Umbilical cord (tissue), 2 donors: Measurements from ENCODE around the gene IFT57. TPM values are rescaled to one million over a fixed set of nuclear protein-coding genes. Genes with fewer than 3 reads are reported as not detected.

Experiments used
- DNase-seq: peaks from one replicate; pipeline ENCODE4 v3.0.0-alpha.2; 2015; ENCODE audit warnings: low spot score
- total RNA-seq: library from RNA; depleted of rRNA; stranded (reverse); fragments of >200 nt; gene quantifications from one replicate; pipeline ENCODE4 v1.2.3, GENCODE V29; 2014; ENCODE audit warnings: low replicate concordance; ENCODE audit not compliant: insufficient read depth

The IFT57 gene
- total RNA-seq, 1 donor from 2014 or later, result 56.8 TPM

DNA sequence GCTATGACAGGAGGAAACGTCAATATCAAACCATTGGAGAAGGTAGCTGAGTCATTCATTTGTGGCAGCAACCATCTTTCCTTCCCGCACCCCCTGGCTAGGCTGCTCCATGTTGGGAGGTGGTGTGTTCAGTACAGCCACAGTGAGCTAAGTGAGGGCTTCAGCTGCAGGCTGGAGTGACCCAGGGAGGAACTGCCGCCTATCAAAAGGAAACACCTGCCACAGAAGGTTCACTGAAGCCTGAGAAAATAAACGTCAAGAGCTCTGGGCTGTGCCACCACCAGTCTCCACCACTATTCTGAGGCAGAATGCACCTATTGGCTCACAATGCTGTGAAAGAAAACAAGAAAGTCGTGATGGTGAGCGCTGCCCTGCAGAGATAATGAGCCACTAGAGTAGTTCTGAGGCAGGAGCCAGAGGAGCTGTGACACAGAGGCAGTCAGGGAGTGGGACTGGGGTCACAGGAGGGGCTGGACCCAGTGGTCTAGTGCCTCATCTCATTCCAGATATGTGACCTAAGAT lies 96.6 kb downstream of the IFT57 start:
- peak; percentile 32 for DNase-seq

DNA sequence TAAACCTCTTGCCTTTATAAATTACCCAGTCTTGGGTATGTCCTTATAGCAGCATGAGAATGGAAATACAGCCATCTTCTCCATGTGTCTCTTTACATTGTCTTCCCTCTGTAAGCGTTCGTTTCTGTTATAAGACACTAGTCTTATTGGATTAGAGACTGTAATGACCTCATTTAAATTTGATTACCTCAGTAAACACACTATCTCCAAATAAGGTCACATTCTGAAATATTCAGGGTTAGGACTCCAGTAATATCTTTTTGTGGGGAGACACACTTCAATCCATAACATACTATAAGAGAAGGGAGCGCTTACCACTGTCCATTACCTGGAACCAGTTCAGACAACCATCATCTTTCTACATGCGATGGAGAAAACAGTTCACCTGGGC lies 97.1 kb downstream of the IFT57 start:
- no peak for DNase-seq

GRCh38 chr3:108124337-108125152 lies 97.7 kb downstream of the IFT57 start:
- no peak for DNase-seq

DNA sequence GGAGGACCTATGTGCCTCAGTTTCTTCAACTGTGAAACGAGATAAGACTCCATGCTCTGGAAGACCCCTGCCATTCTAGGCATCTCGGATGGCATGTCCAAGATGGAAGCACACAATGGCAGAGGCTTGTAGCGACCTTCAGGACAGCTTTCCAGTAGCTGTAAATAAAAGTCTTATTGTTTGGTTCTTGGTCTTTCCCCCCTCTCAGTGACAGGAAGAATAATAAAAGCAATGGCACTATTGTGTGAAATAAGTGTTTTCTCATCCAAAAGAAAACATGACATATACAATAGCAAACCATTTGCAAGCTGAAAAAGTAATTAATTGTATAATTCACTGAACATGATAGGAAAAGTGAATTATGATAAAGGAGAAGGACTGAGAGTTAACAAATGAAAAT lies 98.9 kb downstream of the IFT57 start:
- DNase-seq, result no peak

DNA sequence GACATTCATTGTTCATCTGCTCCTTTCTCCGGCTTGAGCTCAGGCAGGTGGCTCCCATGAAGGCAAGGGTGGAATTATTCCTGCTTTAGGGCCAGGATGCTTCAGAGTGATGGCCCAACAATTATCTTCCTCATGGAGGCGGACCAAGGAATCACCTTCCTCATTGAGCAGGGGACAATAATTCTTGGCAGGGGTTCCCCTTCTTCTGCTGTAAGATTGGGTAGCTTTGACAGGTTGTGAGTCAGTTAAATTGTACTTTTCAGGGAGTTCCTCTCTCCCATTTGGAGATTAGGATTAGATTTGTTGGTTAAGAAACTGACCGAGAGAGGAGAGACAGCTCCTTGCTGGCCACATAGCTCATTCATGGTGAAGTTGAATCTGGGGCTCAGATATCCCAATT lies 99.9 kb downstream of the IFT57 start:
- DNase-seq, result no peak

GRCh38 chr3:108119398-108120104 lies 102.7 kb downstream of the IFT57 start:
- DNase-seq, result no peak

- DNase-seq, result no peak
Observed at GRCh38 chr3:108118038-108118768, 104.0 kb downstream of the IFT57 start.

DNA sequence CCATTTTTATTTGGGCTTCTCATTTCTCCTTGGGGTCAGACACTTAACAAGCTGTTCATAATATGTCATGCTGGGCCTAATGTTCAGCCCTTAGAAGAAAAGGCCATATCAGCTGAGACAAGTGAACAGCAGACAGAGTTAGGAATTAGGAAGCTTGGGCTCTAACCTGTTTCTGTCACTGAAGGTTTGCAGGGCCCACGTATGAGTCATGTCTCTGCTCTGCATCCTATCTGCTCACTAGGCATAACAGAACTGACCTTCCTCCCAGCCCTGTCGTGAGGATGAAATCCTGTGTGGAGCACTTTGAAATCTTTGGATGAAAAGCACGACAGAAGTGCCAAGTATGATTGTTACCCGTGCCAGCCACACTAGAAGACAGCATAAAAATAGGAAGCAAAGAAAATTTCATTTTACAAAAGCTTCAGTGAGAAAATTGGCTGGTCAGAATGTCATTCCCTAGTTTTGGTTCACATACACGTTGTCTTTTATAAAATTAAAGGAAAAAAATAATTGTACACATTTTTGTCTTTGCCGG lies 104.9 kb downstream of the IFT57 start:
- peak; percentile 71 for DNase-seq

DNA sequence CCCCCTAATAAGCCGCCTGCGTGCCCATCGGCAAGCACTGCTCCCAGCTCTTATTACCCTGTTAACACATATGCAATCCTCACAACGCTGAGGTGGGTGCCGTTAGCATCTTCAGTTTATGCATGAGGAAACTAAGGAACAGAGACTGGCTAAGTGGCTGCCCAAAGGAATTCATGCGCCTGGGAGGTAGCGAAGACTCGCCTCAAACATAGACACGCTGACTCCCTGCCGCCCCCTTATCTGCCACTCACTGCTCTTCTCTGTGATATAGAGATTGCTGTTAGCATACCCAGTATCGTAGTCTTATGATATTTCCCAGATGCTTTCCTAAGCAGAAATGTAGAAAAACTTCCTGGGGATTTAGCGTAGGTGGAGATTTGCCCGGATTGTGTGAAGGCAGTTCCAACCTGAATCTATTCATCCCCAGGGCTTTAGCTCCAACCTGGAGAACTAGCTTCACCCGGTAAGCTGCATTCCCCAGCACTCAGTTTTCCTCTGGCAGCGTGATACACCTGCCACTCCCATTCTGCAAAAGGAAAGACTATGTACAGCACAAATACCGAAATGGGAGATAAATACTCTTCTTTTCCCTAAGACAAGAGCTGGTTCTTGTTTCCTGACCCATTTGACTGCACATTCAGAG lies 107.7 kb downstream of the IFT57 start:
- DNase-seq, result peak; percentile 55

DNA sequence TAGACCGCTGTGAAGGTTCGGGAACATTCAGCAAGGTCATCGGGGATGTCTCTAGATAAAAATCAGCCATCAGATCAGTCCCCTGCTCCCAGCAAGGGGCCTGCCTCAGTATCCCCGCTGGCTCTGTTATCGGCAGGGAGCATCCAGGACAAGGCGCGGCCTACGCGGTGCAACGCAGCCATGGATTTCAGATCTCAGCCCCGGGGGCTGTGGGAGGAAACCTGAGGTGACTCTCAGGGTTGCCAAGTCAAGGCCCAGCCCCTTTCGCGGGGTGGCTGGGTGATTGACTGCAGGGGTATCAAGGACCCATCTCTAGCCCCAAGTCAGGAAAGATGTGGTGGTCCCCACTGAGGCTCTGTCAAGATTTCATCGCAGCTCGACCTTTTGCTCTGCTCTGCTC lies 108.2 kb downstream of the IFT57 start:
- no peak for DNase-seq

- DNase-seq, result no peak
Observed at GRCh38 chr3:108110934-108111333, 111.3 kb downstream of the IFT57 start.

Other genes starting within 250 kb of the IFT57 start
- 50.6 TPM for gene CD47, start 131.4 kb downstream of the IFT57 start, total RNA-seq
- gene HHLA2, start 74.1 kb upstream of the IFT57 start, total RNA-seq, result 1.4 TPM